Muscle of leg (tissue), 16 donors: ENCODE measurements around the gene SEC31A. TPM values are rescaled to one million over a fixed set of nuclear protein-coding genes. Genes with fewer than 3 reads are reported as not detected.
A peak's percentile ranks its signal among the peaks of the same experiment; 100 is the strongest.

Source experiments
- DNase-seq: peaks from one replicate; pipeline ENCODE4 v3.0.0; 2013
- H3K27ac ChIP-seq: one replicate; pipeline ENCODE4 v1.5.1; 2013; ENCODE audit warnings: mild to moderate bottlenecking, low read length, control low read depth
- H3K27me3 ChIP-seq: one replicate; pipeline ENCODE4 v1.6.1; 2013; ENCODE audit warnings: low read length; ENCODE audit not compliant: control insufficient read depth, insufficient read depth
- H3K36me3 ChIP-seq: one replicate; pipeline ENCODE4 v1.6.1; 2013; ENCODE audit warnings: low read length; ENCODE audit not compliant: control insufficient read depth, insufficient read depth
- H3K4me1 ChIP-seq: one replicate; pipeline ENCODE4 v1.6.1; 2013; ENCODE audit warnings: low read length; ENCODE audit not compliant: control insufficient read depth, insufficient read depth
- H3K4me3 ChIP-seq: one replicate; pipeline ENCODE4 v1.5.1; 2013; ENCODE audit warnings: low read length, control low read depth
- H3K9me3 ChIP-seq: replicated peaks from 2 replicates; pipeline ENCODE4 v1.6.1; 2013; ENCODE audit warnings: low read depth, low read length; ENCODE audit not compliant: control insufficient read depth
- WGBS: methylation state at CpG from one replicate; pipeline ENCODE4 v1.1.5; 2013; ENCODE audit warnings: missing lambda C conversion rate; ENCODE audit not compliant: insufficient coverage; 5-methylcytosine and 5-hydroxymethylcytosine counted together
- long read RNA-seq, 11 donors: transcript quantifications; one replicate each; lab custom pipeline, GENCODE V29; 2026
- polyA plus RNA-seq, 8 donors: library from polyadenylated mRNA; unstranded; fragments of 120-200 nt; gene quantifications; one replicate each; pipeline versions ENCODE4 v1.2.1 to v1.2.3, GENCODE V29; 2013; ENCODE audit warnings: inconsistent platforms in 1 of 8, low replicate concordance in 1 of 8; ENCODE audit not compliant: insufficient read length in 8 of 8, insufficient read depth in 1 of 8
- total RNA-seq: library from RNA; stranded (reverse); fragments of 120-200 nt; gene quantifications from one replicate; pipeline ENCODE4 v1.2.4, GENCODE V29; 2013

The SEC31A gene, protein sequence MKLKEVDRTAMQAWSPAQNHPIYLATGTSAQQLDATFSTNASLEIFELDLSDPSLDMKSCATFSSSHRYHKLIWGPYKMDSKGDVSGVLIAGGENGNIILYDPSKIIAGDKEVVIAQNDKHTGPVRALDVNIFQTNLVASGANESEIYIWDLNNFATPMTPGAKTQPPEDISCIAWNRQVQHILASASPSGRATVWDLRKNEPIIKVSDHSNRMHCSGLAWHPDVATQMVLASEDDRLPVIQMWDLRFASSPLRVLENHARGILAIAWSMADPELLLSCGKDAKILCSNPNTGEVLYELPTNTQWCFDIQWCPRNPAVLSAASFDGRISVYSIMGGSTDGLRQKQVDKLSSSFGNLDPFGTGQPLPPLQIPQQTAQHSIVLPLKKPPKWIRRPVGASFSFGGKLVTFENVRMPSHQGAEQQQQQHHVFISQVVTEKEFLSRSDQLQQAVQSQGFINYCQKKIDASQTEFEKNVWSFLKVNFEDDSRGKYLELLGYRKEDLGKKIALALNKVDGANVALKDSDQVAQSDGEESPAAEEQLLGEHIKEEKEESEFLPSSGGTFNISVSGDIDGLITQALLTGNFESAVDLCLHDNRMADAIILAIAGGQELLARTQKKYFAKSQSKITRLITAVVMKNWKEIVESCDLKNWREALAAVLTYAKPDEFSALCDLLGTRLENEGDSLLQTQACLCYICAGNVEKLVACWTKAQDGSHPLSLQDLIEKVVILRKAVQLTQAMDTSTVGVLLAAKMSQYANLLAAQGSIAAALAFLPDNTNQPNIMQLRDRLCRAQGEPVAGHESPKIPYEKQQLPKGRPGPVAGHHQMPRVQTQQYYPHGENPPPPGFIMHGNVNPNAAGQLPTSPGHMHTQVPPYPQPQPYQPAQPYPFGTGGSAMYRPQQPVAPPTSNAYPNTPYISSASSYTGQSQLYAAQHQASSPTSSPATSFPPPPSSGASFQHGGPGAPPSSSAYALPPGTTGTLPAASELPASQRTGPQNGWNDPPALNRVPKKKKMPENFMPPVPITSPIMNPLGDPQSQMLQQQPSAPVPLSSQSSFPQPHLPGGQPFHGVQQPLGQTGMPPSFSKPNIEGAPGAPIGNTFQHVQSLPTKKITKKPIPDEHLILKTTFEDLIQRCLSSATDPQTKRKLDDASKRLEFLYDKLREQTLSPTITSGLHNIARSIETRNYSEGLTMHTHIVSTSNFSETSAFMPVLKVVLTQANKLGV
- total RNA-seq (163 TPM), polyA plus RNA-seq (100 to 1,000 TPM; 158 to 213 (median 177) TPM)
- long read RNA-seq, donor 1, partial matches to known transcripts, result 17 of 27 reads
- long read RNA-seq, donor 1, other reads (novel, unspliced or antisense), result 0 of 27 reads
- long read RNA-seq, donor 2, partial matches to known transcripts, result 0 of 2 reads
- long read RNA-seq, donor 2, other reads (novel, unspliced or antisense), result 0 of 2 reads
- long read RNA-seq, donor 3, partial matches to known transcripts, result 73 of 86 reads
- long read RNA-seq, donor 3, other reads (novel, unspliced or antisense), result 0 of 86 reads
- long read RNA-seq, donor 4, transcript SEC31A-241 (3 exons, 829 nt), result major isoform, 5 of 23 reads
- long read RNA-seq, donor 4, partial matches to known transcripts, result 13 of 23 reads
- long read RNA-seq, donor 4, other reads (novel, unspliced or antisense), result 0 of 23 reads
- long read RNA-seq, donor 5, full-length matches to known transcripts, result 28 of 195 reads
- long read RNA-seq, donor 5, partial matches to known transcripts, result 167 of 195 reads
- long read RNA-seq, donor 5, other reads (novel, unspliced or antisense), result 0 of 195 reads
- long read RNA-seq, donor 6, partial matches to known transcripts, result 54 of 67 reads
- long read RNA-seq, donor 6, other reads (novel, unspliced or antisense), result 0 of 67 reads
- long read RNA-seq, donor 7, full-length matches to known transcripts, result 12 of 69 reads
- long read RNA-seq, donor 7, partial matches to known transcripts, result 57 of 69 reads
- long read RNA-seq, donor 7, other reads (novel, unspliced or antisense), result 0 of 69 reads
- long read RNA-seq, donor 8, partial matches to known transcripts, result 18 of 27 reads
- long read RNA-seq, donor 8, other reads (novel, unspliced or antisense), result 0 of 27 reads
- long read RNA-seq, donor 9, full-length matches to known transcripts, result 8 of 69 reads
- long read RNA-seq, donor 9, partial matches to known transcripts, result 61 of 69 reads
- long read RNA-seq, donor 9, other reads (novel, unspliced or antisense), result 0 of 69 reads
- long read RNA-seq, donor 10, transcript SEC31A-216 (2 exons, 631 nt), result major isoform, 7 of 101 reads
- long read RNA-seq, donor 10, partial matches to known transcripts, result 77 of 101 reads
- long read RNA-seq, donor 10, other reads (novel, unspliced or antisense), result 0 of 101 reads
- long read RNA-seq, donor 11, full-length matches to known transcripts, result 13 of 70 reads
- long read RNA-seq, donor 11, partial matches to known transcripts, result 57 of 70 reads
- long read RNA-seq, donor 11, other reads (novel, unspliced or antisense), result 0 of 70 reads

DNA sequence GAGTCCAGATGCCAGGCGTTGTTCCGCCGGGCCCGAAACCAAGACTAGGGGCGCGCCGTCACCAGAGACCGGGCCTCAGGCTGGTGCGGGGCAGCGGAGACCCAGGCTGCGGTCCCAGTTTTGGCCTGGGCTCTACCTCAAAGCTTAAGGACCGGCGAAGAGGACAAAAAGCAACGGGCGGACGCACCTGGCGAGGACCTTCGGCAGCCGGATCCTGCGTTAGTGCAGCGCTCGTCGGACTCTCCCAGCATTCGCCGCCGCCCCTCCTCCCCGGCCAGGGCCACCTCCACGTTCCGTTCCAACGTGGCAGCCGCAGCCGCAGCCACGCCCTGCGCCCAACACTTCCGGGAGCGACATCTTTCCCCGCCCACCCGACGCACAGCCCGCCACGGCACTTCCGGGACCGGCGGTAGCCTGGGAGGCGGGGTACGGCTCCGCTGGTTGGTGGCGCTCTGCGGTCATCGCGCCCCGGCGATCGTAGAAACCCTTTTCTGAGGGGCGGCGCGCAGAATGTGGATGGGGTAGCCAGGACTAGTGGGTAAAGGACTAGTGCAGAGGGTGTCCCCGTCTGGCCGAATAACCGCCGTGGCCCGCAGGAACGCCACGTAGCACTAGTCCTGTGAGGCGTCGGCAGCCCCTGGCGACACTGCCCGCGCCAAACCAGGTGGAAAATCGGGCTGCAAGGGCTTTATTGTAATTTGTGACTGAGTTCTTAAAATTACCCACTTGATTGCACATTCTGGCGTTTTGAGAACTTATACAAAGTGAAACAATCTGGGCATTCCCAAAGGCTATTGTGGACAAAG, at the start of gene SEC31A:
Gene SEC31A (minus strand): TSS at position 253 of the 806 bp plus-strand sequence. CDS start 9,217 bp downstream, outside the sequence.
- H3K36me3 ChIP-seq, result peaks cover 15% of the 10 kb centered on the region
- H3K27ac ChIP-seq, result peak within 1 kb of the TSS; percentile 99
- DNase-seq, result peak; percentile 98
- H3K4me1 ChIP-seq, result peaks cover 2% of the 10 kb centered on the region
- 0% methylated on average over 61 of the region's 71 CpGs for WGBS
- no peaks in the 10 kb centered on the region for H3K9me3 ChIP-seq
- H3K4me3 ChIP-seq, result peak within 1 kb of the TSS; percentile 88
- H3K27me3 ChIP-seq, result no peaks in the 10 kb centered on the region

DNA sequence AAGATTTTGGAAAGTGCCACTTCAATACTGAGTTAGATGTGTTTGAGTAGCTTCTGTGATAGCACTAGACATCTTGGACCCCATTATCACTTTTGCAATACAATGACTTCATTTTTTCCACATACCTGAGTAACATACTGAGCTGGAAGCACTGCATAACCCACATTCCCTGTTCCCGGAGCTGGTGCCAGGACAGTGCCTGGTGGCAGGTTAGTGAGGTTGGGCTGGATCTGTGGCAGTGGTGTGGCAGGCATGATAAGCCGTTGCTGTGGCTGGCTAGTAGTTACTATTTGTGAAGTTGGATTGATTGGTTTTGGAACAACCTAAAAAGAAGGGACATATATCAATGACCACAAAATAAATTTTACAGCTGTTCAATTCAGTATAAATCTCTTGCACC, 48.5 kb upstream of the SEC31A start:
- no peak for DNase-seq
- no CpG with 5 or more reads among the region's 2 CpGs for WGBS
- H3K36me3 ChIP-seq, result peaks cover 17% of the 10 kb centered on the region

DNA sequence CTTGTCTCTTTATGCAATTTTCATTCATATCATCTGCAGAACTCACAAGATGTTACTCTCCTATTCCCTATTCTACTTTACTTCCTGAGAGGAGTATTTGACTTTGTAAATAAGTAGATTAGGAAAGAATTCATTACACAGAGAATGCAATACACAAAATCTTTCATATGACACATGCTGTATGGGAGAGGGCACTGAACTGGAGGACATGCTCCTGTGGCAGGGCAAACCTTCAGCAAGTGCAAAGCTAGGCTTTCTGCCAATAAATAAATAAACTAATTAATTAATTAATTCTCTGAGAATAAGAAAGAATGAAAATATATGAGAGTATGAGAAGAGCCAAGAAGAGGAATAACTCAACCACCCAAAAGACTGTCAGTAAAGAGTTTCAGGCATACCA, 43.5 kb upstream of the SEC31A start:
- DNase-seq, result no peak
- peaks cover 14% of the 10 kb centered on the region for H3K36me3 ChIP-seq

More for the DNA sequence above, 48.5 kb upstream of the SEC31A start:
- Histone ChIP-seq H3K4me1 (no peaks in the 10 kb centered on the region), H3K27ac (no peak overlapping the region), H3K9me3 (no peaks in the 10 kb centered on the region), H3K4me3 (no peak overlapping the region), H3K27me3 (no peaks in the 10 kb centered on the region)

DNA sequence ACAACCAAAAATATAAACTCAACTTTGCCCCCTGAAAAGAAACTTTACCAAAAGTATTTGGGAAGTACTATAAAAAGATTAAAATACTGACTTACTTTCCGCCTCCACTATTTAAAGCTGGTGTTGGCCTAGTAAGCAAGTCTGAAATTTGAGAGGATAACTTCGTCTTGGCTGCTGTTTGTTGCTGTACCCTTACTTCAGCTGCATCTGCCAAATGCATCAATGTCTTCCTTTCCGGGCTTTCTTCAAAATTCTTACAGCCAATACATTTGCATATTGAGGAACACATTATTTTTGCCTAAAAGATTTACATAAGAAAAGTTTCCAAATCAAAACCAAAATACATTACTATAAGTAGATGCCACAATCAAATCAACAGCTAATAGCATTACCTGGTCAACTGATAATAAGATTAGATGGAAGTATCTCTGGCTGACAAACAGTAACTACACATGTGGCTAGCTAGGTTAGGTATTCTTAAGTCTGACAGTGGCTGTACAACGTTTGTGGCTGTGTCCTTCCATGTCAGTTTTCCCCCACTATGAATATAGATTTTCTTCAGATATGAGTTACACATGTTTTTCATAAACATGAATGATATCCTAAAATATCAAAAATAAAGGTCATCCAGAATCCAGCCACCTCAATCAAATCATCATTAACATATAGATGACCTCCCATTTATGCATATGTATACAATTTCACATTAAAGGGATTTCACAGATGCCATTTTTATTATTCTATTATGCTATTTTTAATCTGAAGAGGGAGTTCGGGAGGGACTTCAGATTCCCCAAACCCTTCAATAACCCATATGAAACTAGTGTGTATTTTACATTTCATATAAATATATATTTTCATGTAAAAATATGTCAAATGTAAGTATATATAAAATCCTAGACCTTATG, 40.1 kb upstream of the SEC31A start:
- Histone ChIP-seq H3K4me1 (no peaks in the 10 kb centered on the region), H3K9me3 (no peaks in the 10 kb centered on the region), H3K36me3 (peaks cover 8% of the 10 kb centered on the region), H3K27me3 (no peaks in the 10 kb centered on the region), H3K4me3 (no peak overlapping the region), H3K27ac (no peak overlapping the region)
- 29% methylated on average over 1 of the region's 5 CpGs for WGBS
- DNase-seq, result peak; percentile 56

More for the DNA sequence above, 43.5 kb upstream of the SEC31A start:
- no peaks in the 10 kb centered on the region for H3K4me1 ChIP-seq
- no peaks in the 10 kb centered on the region for H3K27me3 ChIP-seq
- H3K9me3 ChIP-seq, result no peaks in the 10 kb centered on the region
- no peak overlapping the region for H3K27ac ChIP-seq
- no peak overlapping the region for H3K4me3 ChIP-seq

DNA sequence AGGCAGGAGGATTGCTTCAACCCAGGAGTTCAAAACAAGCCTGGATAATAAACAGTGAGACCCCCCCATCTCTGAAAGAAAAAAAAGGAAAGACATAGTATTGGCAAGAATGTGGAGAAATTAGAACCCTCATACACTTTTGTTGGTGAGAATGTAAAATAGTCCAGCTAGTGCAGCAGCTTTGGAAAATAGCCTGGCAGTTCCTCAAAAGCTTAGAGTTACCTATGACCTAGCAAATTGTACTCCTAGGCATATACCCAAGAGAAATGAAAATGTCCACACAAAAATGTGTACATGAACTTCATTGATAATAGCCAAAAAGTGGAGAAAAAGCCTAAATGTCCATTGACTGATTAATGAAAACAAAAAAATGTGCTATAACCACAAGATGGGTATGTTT, 30.8 kb upstream of the SEC31A start:
- H3K4me3 ChIP-seq, result no peak overlapping the region
- H3K9me3 ChIP-seq, result no peaks in the 10 kb centered on the region
- H3K27me3 ChIP-seq, result no peaks in the 10 kb centered on the region

DNA sequence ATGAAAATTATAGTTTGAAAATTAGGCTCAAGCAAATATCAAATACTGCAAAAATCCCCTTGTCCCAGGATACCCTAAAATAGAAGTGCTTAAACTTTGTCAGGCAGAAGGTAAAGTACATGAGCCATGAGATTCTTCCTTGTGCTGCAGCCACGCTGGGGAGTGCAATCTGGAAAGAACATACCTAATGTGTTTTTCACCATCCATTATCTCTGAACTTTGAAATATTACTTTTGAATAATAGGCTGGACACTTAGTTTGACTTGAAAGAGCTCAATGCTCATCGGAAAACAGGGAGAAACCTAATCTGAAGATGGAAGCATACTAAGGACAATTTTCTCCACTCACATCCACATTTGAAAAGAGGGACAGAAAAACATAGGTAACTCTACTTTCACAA, 28.4 kb upstream of the SEC31A start:
- Histone ChIP-seq H3K4me3 (no peak overlapping the region), H3K27ac (no peak overlapping the region), H3K36me3 (peaks cover 6% of the 10 kb centered on the region), H3K27me3 (no peaks in the 10 kb centered on the region), H3K9me3 (no peaks in the 10 kb centered on the region), H3K4me1 (no peaks in the 10 kb centered on the region)
- no CpG with 5 or more reads among the region's 2 CpGs for WGBS
- no peak for DNase-seq

More for the DNA sequence above, 30.8 kb upstream of the SEC31A start:
- Histone ChIP-seq H3K36me3 (peaks cover 5% of the 10 kb centered on the region), H3K4me1 (no peaks in the 10 kb centered on the region), H3K27ac (no peak overlapping the region)
- DNase-seq, result no peak

DNA sequence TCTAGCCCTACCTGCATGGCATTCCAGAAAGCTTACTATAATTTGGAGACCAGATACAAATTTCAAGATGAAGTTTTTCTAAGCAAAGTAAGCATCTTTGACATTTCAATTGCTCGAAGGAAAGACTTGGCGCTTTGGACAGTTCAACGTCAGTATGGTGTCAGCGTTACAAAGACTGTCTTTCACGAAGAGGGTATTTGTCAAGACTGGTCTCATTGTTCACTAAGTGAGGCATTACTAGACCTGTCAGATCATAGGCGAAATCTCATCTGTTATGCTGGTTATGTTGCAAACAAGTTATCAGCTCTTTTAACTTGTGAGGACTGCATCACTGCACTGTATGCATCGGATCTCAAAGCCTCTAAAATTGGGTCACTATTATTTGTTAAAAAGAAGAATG, 27.1 kb upstream of the SEC31A start:
- no peaks in the 10 kb centered on the region for H3K9me3 ChIP-seq
- no peaks in the 10 kb centered on the region for H3K27me3 ChIP-seq
- DNase-seq, result no peak
- no peaks in the 10 kb centered on the region for H3K4me1 ChIP-seq
- H3K36me3 ChIP-seq, result peaks cover 6% of the 10 kb centered on the region
- no peak overlapping the region for H3K4me3 ChIP-seq
- WGBS, result 89% methylated on average over 6 of the region's 7 CpGs
- H3K27ac ChIP-seq, result no peak overlapping the region
